Stomach (tissue), 4 donors: ENCODE measurements around the gene MTMR3.

ENCODE experiments used
- POLR2A ChIP-seq, 4 donors: fragments of 450-650 bp; IDR thresholded peaks; one replicate each; pipeline ENCODE4 v1.6.1; 2016; ENCODE audit warnings: antibody characterized with exemption in 4 of 4, control low read depth in 2 of 4, mild to moderate bottlenecking in 1 of 4, moderate library complexity in 1 of 4
- TF ChIP-seq, protein P1 (sequence below), 7 experiments: fragments of 450-650 bp in 4 of 7; fragments of 200-600 bp in 3 of 7; sonication (generic) in 3 of 7; IDR thresholded peaks; one replicate each; pipeline ENCODE4 v1.5.1; 2016 to 2019; ENCODE audit warnings: antibody characterized with exemption in 7 of 7, control low read depth in 2 of 7, mild to moderate bottlenecking in 1 of 7

DNA sequence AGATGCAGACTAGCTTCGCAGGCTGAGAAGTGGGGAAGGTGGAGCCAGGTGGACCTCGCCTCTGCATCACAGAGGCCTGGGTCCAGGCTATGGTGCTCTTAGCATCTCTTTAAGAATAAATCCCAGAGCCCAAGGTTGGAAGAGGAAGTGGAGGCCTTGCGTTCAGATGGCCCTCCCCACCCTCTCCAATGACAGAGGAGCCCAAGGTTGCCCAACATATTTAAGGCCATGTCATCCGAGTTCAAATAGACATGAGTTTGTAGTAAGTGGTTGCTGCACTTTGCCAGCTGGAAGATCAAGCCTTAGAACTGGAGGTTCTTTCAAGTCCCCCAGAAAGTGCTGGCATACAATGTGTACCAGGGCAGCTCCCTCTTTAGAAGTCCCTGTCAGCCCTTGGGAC lies 150.2 kb downstream of the MTMR3 start:
- TF ChIP-seq, protein P1, sequence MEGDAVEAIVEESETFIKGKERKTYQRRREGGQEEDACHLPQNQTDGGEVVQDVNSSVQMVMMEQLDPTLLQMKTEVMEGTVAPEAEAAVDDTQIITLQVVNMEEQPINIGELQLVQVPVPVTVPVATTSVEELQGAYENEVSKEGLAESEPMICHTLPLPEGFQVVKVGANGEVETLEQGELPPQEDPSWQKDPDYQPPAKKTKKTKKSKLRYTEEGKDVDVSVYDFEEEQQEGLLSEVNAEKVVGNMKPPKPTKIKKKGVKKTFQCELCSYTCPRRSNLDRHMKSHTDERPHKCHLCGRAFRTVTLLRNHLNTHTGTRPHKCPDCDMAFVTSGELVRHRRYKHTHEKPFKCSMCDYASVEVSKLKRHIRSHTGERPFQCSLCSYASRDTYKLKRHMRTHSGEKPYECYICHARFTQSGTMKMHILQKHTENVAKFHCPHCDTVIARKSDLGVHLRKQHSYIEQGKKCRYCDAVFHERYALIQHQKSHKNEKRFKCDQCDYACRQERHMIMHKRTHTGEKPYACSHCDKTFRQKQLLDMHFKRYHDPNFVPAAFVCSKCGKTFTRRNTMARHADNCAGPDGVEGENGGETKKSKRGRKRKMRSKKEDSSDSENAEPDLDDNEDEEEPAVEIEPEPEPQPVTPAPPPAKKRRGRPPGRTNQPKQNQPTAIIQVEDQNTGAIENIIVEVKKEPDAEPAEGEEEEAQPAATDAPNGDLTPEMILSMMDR (IDR thresholded peaks at IDR 0.05) = no peak
- no peak for TF ChIP-seq POLR2A (IDR thresholded peaks at IDR 0.05)
